GM19438 (cell line): ENCODE measurements around the gene ASB2.

ENCODE experiments used
- ATAC-seq: cut with Tn5 transposase; IDR thresholded peaks from one replicate; pipeline ENCODE4 v1.9.1; 2021; ENCODE audit warnings: low read depth; ENCODE audit not compliant: unreplicated experiment

Gene ASB2

GRCh38 chr14:93976477-93977057, at the start of gene ASB2:
ASB2 (minus strand) TSS chr14:93976570; CDS start chr14:93964539, 12,031 bp downstream.
- ATAC-seq: peak; percentile 13

- ATAC-seq: no peak
Observed at GRCh38 chr14:94025720-94026119, 49.4 kb upstream of the ASB2 start.

GRCh38 chr14:94024549-94024948, 48.2 kb upstream of the ASB2 start:
- ATAC-seq: no peak

GRCh38 chr14:94022532-94023411, 46.4 kb upstream of the ASB2 start:
- ATAC-seq: no peak

- no peak for ATAC-seq
Observed at GRCh38 chr14:94021416-94022157, 45.2 kb upstream of the ASB2 start.

GRCh38 chr14:94021001-94021400, 44.6 kb upstream of the ASB2 start:
- no peak for ATAC-seq

GRCh38 chr14:94020267-94020666, 43.9 kb upstream of the ASB2 start:
- no peak for ATAC-seq

GRCh38 chr14:94019329-94019728, 43.0 kb upstream of the ASB2 start:
- no peak for ATAC-seq

GRCh38 chr14:94018308-94018707, 41.9 kb upstream of the ASB2 start:
- ATAC-seq: no peak

GRCh38 chr14:94016446-94016976, 40.1 kb upstream of the ASB2 start:
- no peak for ATAC-seq

- ATAC-seq: no peak
Observed at GRCh38 chr14:94015223-94015622, 38.9 kb upstream of the ASB2 start.

GRCh38 chr14:94014382-94014781, 38.0 kb upstream of the ASB2 start:
- ATAC-seq: no peak

- no peak for ATAC-seq
Observed at GRCh38 chr14:94011795-94012194, 35.4 kb upstream of the ASB2 start.

GRCh38 chr14:94010625-94011024, 34.3 kb upstream of the ASB2 start:
- no peak for ATAC-seq

- no peak for ATAC-seq
Observed at GRCh38 chr14:94009767-94010166, 33.4 kb upstream of the ASB2 start.

- ATAC-seq: no peak
Observed at GRCh38 chr14:94008234-94008633, 31.9 kb upstream of the ASB2 start.

GRCh38 chr14:94005324-94006073, 29.1 kb upstream of the ASB2 start:
- ATAC-seq: no peak

- no peak for ATAC-seq
Observed at GRCh38 chr14:94004015-94004414, 27.6 kb upstream of the ASB2 start.

GRCh38 chr14:94003397-94003796, 27.0 kb upstream of the ASB2 start:
- ATAC-seq: no peak
